ENCODE data around the gene PMVK. TPM values are rescaled to one million over a fixed set of nuclear protein-coding genes. Genes with fewer than 3 reads are reported as not detected.
A peak's percentile ranks its signal among the peaks of the same experiment; 100 is the strongest.

Gene PMVK
- total and polyA plus RNA-seq, 7 donors = 17.0 to 35.6 (median 24.1) TPM

DNA sequence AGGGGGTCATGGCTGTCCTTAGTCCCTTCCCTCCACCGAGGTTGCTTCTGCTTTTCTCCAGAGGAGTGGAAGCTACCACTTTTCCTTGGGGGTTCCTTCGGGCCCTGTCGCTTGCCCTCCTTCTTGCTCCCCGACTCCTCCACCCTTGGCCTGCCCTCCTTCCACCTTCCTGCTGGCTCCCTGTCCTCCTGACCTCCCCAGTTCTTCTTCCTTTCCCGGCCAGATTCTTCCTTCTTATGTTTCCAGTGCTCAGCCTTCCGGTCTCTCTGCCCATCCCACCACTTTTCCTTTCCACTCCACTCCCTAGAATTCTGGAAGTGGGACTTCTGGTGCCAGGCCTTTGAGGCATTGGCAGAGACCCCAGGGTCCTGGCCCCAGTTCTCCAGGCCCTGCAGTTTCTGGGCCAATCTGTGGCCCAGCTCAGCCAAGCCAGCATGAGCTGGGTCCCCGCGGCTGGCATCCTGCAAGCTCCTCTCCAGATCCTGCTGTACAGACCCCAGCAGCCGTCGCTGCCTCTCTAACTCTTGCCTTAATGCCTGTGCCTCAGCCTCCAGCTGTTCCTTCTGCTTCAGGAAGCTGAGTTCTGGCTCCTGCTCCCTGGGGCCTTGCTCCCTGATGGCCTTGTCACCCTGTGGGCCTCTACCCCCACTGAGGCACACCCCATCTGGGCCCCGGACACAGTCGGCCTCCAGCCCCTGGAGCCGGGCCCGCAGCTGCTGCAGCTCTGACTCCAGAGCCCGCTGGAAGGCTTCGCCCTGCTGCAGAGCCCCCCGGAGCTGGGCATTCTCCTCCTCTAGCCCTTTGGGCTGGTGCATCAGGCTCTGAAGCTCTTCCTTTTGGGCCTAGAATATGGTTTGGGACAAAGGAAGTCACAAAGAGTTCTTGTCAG, 9.7 kb upstream of the PMVK start:
- peak overlapping the region; percentile 27 for H3K27ac ChIP-seq
- WGBS, 3 donors = 59 to 71% (median 66%) methylated on average over 17 of the region's 17 CpGs
- intact Hi-C loops (cut with DNase I) = no loop called here
- H3K9me3 ChIP-seq = no peaks in the 10 kb centered on the region
- ATAC-seq (no peak), DNase-seq (peak in 1 of 2 donors; percentile 46)
- TF ChIP-seq, protein P1, sequence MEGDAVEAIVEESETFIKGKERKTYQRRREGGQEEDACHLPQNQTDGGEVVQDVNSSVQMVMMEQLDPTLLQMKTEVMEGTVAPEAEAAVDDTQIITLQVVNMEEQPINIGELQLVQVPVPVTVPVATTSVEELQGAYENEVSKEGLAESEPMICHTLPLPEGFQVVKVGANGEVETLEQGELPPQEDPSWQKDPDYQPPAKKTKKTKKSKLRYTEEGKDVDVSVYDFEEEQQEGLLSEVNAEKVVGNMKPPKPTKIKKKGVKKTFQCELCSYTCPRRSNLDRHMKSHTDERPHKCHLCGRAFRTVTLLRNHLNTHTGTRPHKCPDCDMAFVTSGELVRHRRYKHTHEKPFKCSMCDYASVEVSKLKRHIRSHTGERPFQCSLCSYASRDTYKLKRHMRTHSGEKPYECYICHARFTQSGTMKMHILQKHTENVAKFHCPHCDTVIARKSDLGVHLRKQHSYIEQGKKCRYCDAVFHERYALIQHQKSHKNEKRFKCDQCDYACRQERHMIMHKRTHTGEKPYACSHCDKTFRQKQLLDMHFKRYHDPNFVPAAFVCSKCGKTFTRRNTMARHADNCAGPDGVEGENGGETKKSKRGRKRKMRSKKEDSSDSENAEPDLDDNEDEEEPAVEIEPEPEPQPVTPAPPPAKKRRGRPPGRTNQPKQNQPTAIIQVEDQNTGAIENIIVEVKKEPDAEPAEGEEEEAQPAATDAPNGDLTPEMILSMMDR (IDR thresholded peaks at IDR 0.05) = no peak
- H3K36me3 ChIP-seq (ENCODE audit: insufficient read depth in 1 of 2, low read depth in 1 of 2) = peaks cover 3 to 73% of the 10 kb centered on the region in 2 donors
- H3K4me1 ChIP-seq = peaks cover 7% of the 10 kb centered on the region
- no peaks in the 10 kb centered on the region for H3K27me3 ChIP-seq (ENCODE audit: insufficient read depth in 3 of 3, low read length in 2 of 3)
- H3K4me3 ChIP-seq = no peak overlapping the region

DNA sequence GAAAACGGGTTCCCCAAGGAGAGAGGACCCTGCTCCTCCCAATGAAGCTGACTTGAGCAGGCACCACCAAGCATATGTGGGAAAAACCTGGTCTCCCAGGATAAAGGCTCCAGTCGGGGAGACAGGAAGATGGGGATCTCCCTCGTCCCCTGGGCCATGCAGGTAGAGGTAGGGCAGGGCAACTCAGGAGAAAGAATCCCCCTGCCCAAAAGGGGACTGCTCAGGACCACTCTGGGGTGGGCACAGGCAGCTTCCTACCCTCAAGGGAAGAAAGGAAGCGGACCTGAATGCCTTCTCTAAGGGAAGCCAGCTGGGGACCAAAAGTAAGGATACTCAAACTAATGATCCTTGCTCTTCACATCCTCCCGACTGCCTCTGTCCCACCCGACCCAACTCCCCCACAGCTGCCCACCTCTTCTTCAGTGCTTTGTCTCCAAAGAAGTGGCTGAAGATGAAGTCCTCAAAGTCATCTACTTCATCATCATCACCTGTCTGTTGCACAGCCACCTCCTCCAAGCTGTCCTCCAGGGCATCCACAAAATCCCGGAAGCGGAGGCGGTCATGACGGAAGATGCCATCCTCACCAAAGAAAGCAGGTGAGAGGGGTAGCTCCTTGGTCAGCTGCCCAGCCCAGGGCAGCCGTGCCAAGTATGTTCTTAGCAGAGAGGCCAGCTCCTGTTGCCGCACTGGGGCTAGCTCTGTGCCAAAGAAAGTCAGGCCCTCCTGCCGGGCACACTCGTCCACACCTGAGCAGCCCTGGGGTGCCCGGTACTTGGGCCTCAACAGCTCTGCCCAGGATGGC, 8.8 kb upstream of the PMVK start:
- intact Hi-C loops (cut with DNase I) = no loop called here
- peaks cover 7% of the 10 kb centered on the region for H3K4me1 ChIP-seq
- TF ChIP-seq, protein P1 (IDR thresholded peaks at IDR 0.05) = no peak
- H3K27me3 ChIP-seq (ENCODE audit: insufficient read depth in 3 of 3, low read length in 2 of 3) = no peaks in the 10 kb centered on the region
- no peaks in the 10 kb centered on the region for H3K9me3 ChIP-seq
- no peak for ATAC-seq
- peak in 1 of 2 donors; percentile 43 for DNase-seq
- H3K36me3 ChIP-seq (ENCODE audit: insufficient read depth in 1 of 2, low read depth in 1 of 2) = peaks cover 3 to 65% of the 10 kb centered on the region in 2 donors
- H3K27ac ChIP-seq = peak overlapping the region; percentile 4
- 66 to 77% (median 71%) methylated on average over 15 of the region's 15 CpGs for WGBS, 3 donors
- no peak overlapping the region for H3K4me3 ChIP-seq

DNA sequence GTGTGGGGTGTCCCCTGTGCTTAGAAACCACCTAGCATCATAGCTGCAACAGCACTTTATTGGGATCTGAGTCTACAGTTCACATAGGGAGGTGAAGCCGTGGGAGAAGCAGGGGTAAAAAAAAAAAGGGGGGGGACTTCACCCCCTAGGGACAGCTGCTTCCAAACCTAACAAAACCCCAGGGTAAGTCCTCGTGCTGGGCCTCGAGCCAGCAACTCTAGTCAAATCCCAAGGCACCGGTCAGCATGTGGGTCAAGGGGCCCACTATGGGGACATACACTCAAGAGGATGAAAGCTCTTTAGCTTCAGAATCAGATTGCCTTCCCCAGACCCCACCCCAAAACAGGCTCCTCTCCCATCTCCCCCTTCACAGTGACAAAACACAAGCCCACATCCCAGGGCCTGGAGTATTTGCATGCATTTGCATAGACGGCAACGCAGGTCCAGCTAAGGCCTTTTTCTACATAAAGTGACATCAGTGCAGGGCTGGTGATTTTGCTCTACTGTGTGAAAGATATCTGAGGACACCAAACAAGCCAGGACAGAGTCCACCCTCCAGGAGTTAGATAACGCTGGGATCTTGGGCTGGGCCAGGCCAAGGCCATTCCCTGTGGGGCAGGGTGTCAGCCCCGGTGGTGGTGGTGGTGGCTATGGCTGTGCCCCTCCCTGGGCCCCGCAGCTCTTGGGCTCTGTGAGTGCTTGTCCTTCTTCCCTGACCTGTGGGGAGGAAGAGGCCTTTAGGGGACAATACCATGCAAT, 8.1 kb upstream of the PMVK start:
- Histone ChIP-seq H3K9me3 (no peaks in the 10 kb centered on the region), H3K27ac (peak overlapping the region; percentile 4), H3K4me3 (no peak overlapping the region), H3K4me1 (peaks cover 7% of the 10 kb centered on the region), H3K27me3 (ENCODE audit: insufficient read depth in 3 of 3, low read length in 2 of 3) (no peaks in the 10 kb centered on the region), H3K36me3 (ENCODE audit: insufficient read depth in 1 of 2, low read depth in 1 of 2) (peaks cover 3 to 57% of the 10 kb centered on the region in 2 donors)
- WGBS, 3 donors = 32 to 52% (median 36%) methylated on average over 9 of the region's 9 CpGs
- TF ChIP-seq, protein P1 (IDR thresholded peaks at IDR 0.05) = no peak
- DNase-seq (peak in 1 of 2 donors; percentile 43), ATAC-seq (no peak)
- intact Hi-C loops (cut with DNase I) = no loop called here

DNA sequence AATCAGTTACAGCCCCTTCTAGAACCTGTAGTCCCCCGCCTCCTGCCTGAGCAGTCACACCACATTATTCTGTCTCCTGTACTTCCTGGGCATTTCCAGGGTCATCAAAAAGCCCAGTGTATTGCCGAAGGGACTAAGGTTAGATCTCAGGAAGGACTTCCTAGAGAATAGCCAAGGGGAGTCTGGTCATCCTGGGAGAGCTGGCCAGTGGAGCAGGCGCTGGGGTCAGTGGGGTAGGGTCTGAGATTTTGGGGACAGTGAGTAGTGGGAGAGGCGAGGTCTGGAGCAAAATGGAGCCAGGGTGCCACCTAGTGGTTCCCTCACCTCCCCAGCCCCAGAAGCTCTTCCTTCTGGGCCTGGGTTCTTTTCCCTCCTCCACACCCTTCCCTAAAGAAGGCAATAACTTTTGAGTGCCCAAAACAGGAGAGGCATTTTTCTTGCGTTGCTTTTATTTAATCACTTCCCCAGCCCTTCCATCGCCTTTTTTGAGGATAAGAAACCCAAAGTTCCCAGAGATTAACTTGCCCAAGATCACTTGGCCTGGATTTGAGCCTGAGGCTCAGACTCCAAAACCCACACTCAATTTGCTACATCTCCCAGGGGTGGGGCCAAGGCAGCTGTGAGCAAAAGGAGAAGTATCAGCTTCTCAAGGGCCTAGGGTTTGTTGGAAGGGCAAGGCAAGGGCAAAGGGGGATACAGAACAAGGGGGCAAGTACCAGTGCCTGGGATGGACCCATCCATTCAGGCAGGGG, 7.3 kb upstream of the PMVK start:
- Histone ChIP-seq H3K4me1 (peaks cover 7% of the 10 kb centered on the region), H3K27me3 (ENCODE audit: insufficient read depth in 3 of 3, low read length in 2 of 3) (no peaks in the 10 kb centered on the region), H3K27ac (peak overlapping the region; percentile 4), H3K4me3 (no peak overlapping the region), H3K36me3 (ENCODE audit: insufficient read depth in 1 of 2, low read depth in 1 of 2) (peaks cover 3 to 52% of the 10 kb centered on the region in 2 donors), H3K9me3 (no peaks in the 10 kb centered on the region)
- intact Hi-C loops (cut with DNase I) = no loop called here
- ATAC-seq (peak in 2 of 4 donors; percentile 54 to 73), DNase-seq (peak in 1 of 2 donors; percentile 61)
- WGBS, 3 donors = 52 to 66% (median 54%) methylated on average over 6 of the region's 6 CpGs
- TF ChIP-seq, protein P1 (IDR thresholded peaks at IDR 0.05) = peak; percentile 53

Measured in psoas muscle (tissue), 8 donors.